Hepatocyte (in vitro differentiated cells): Measurements from ENCODE around the gene RPSA. TPM values are rescaled to one million over a fixed set of nuclear protein-coding genes. Genes with fewer than 3 reads are reported as not detected.

Experiments used
- DNase-seq: peaks from one replicate; pipeline ENCODE4 v3.0.0-alpha.2; 2016; ENCODE audit warnings: low spot score
- H2AFZ ChIP-seq: fragments of 200-600 bp; sonication (generic); 2 replicates; pipeline ENCODE4 v1.6.0; 2016; ENCODE audit warnings: antibody characterized with exemption, mild to moderate bottlenecking
- H3K27ac ChIP-seq: fragments of 200-600 bp; sonication (generic); 2 replicates; pipeline ENCODE4 v1.5.1; 2016; ENCODE audit warnings: mild to moderate bottlenecking
- H3K27me3 ChIP-seq: fragments of 200-600 bp; sonication (generic); 2 replicates; pipeline ENCODE4 v1.6.1; 2016
- H3K36me3 ChIP-seq: fragments of 200-600 bp; sonication (generic); replicated peaks from 2 replicates; pipeline ENCODE4 v1.5.1; 2016; ENCODE audit warnings: low read depth; ENCODE audit not compliant: insufficient read depth
- H3K4me1 ChIP-seq: fragments of 200-600 bp; sonication (generic); 2 replicates; pipeline ENCODE4 v1.5.1; 2016; ENCODE audit warnings: mild to moderate bottlenecking, moderate library complexity; ENCODE audit not compliant: insufficient read depth
- H3K4me2 ChIP-seq: fragments of 200-600 bp; sonication (generic); 2 replicates; pipeline ENCODE4 v1.6.0; 2016
- H3K4me3 ChIP-seq: fragments of 200-600 bp; sonication (generic); 2 replicates; pipeline ENCODE4 v1.5.1; 2016; ENCODE audit warnings: mild to moderate bottlenecking
- H3K79me2 ChIP-seq: fragments of 200-600 bp; sonication (generic); 2 replicates; pipeline ENCODE4 v1.6.0; 2017; ENCODE audit warnings: mild to moderate bottlenecking
- H3K9me2 ChIP-seq: fragments of 200-600 bp; sonication (generic); replicated peaks from 2 replicates; pipeline ENCODE4 v1.6.0; 2017; ENCODE audit warnings: mild to moderate bottlenecking; ENCODE audit not compliant: insufficient read depth
- H3K9me3 ChIP-seq: fragments of 200-600 bp; sonication (generic); 2 replicates; pipeline ENCODE4 v1.5.1; 2016; ENCODE audit warnings: low read depth, mild to moderate bottlenecking
- H4K20me1 ChIP-seq: fragments of 200-600 bp; sonication (generic); 2 replicates; pipeline ENCODE4 v1.6.0; 2016; ENCODE audit warnings: mild to moderate bottlenecking; ENCODE audit not compliant: insufficient read depth, poor library complexity, severe bottlenecking
- EZH2 ChIP-seq: fragments of 200-600 bp; sonication (generic); IDR thresholded peaks from 2 replicates; pipeline ENCODE4 v1.6.1; 2016; ENCODE audit warnings: antibody characterized with exemption, mild to moderate bottlenecking, borderline replicate concordance
- EZH2phosphoT487 ChIP-seq: fragments of 200-600 bp; sonication (generic); IDR thresholded peaks from one replicate; pipeline ENCODE4 v1.6.1; 2018; ENCODE audit warnings: antibody characterized with exemption, mild to moderate bottlenecking, low read depth, moderate library complexity; ENCODE audit not compliant: unreplicated experiment, severe bottlenecking
- WGBS: methylation state at CpG from one replicate; pipeline ENCODE4 v1.1.6; 2016; ENCODE audit warnings: low lambda C conversion rate; ENCODE audit errors: missing lambda C conversion rate; 5-methylcytosine and 5-hydroxymethylcytosine counted together
- polyA plus RNA-seq: library from polyadenylated mRNA; unstranded; fragments of >200 nt; fragmentation: Nextera tagmentation; extraction: Ambion mirVana; gene quantifications from 2 replicates; pipeline ENCODE4 v1.2.1, GENCODE V29; 2016
- total RNA-seq: library from RNA; depleted of rRNA; stranded (reverse); fragments of >200 nt; gene quantifications from 2 replicates; pipeline ENCODE4 v1.2.3, GENCODE V29; 2014
- TF ChIP-seq, protein P1 (sequence below): fragments of 200-600 bp; sonication (generic); IDR thresholded peaks from 2 replicates; pipeline ENCODE4 v1.5.1; 2016; ENCODE audit warnings: antibody characterized with exemption, mild to moderate bottlenecking; ENCODE audit not compliant: poor library complexity

Gene RPSA
- total and polyA plus RNA-seq, 2 experiments from 2014 or later, result 249 to 961 TPM

DNA sequence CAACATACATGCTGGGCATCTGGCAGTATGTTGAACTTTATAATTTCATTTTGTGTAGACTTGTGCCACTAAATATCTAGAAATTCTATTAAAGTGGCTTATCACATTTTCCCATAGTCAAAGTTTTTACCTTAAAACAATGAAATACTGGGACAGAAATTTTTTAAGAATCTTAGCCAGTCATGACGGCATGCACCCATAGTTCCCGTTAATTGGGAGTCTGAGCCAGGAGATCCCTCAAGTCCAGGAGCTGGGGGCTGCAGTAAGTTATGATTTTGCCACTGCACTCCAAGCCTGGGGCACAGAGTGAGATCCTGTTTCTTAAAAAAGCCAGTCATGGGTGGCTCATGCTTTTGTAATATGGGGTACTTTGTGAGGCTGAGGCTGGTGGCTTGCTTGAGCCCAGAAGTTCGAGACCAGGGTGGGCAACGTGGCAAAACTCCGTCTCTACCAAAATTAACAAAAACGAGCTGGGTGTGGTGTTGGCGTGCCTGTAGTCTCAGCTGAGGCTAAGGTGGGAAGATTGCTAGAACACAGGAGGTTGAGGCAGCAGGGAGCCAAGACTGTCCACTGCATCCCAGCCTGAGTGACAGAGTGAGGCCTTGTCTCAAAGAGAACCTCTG lies 3.1 kb downstream of the RPSA start:
- no peak overlapping the region for H3K4me3 ChIP-seq
- peaks cover 11% of the 10 kb centered on the region for H3K4me1 ChIP-seq
- H3K4me2 ChIP-seq, result no peak overlapping the region
- no peaks in the 10 kb centered on the region for H3K27me3 ChIP-seq
- H3K27ac ChIP-seq, result no peak overlapping the region
- H3K9me3 ChIP-seq, result no peaks in the 10 kb centered on the region
- WGBS, result 80% methylated on average over 7 of the region's 7 CpGs
- H4K20me1 ChIP-seq, result peaks cover 34% of the 10 kb centered on the region
- TF ChIP-seq EZH2phosphoT487 (no peak), EZH2 (no peak)
- TF ChIP-seq, protein P1, sequence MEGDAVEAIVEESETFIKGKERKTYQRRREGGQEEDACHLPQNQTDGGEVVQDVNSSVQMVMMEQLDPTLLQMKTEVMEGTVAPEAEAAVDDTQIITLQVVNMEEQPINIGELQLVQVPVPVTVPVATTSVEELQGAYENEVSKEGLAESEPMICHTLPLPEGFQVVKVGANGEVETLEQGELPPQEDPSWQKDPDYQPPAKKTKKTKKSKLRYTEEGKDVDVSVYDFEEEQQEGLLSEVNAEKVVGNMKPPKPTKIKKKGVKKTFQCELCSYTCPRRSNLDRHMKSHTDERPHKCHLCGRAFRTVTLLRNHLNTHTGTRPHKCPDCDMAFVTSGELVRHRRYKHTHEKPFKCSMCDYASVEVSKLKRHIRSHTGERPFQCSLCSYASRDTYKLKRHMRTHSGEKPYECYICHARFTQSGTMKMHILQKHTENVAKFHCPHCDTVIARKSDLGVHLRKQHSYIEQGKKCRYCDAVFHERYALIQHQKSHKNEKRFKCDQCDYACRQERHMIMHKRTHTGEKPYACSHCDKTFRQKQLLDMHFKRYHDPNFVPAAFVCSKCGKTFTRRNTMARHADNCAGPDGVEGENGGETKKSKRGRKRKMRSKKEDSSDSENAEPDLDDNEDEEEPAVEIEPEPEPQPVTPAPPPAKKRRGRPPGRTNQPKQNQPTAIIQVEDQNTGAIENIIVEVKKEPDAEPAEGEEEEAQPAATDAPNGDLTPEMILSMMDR, result no peak
- no peak overlapping the region for H2AFZ ChIP-seq
- no peaks in the 10 kb centered on the region for H3K9me2 ChIP-seq
- H3K36me3 ChIP-seq, result peaks cover 8% of the 10 kb centered on the region
- peaks cover 32% of the 10 kb centered on the region for H3K79me2 ChIP-seq
- DNase-seq, result no peak

DNA sequence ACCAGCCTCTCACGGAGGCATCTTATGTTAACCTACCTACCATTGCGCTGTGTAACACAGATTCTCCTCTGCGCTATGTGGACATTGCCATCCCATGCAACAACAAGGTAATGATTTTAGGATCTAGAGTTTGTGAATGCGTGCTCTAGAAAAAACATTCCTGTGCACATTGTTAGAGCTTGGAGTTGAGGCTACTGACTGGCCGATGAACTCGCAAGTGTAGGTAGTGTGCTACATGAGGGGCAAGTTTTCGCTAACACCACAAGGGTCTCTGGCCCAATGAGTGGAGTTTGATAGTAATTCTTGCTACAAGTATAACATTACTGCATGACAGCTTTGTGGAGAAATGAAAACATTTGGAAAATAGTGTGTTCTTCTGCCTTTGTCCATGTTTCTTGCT lies 4.4 kb downstream of the RPSA start:
- 97% methylated on average over 7 of the region's 7 CpGs for WGBS
- no peak overlapping the region for H3K4me3 ChIP-seq
- H3K79me2 ChIP-seq, result peaks cover 32% of the 10 kb centered on the region
- peaks cover 34% of the 10 kb centered on the region for H4K20me1 ChIP-seq
- no peak overlapping the region for H3K27ac ChIP-seq
- no peaks in the 10 kb centered on the region for H3K27me3 ChIP-seq
- no peak overlapping the region for H2AFZ ChIP-seq
- peaks cover 11% of the 10 kb centered on the region for H3K4me1 ChIP-seq
- no peak for DNase-seq
- TF ChIP-seq EZH2phosphoT487, result no peak
- no peak for TF ChIP-seq EZH2
- TF ChIP-seq, protein P1, result no peak
- H3K9me3 ChIP-seq, result no peaks in the 10 kb centered on the region
- no peaks in the 10 kb centered on the region for H3K9me2 ChIP-seq
- no peak overlapping the region for H3K4me2 ChIP-seq
- H3K36me3 ChIP-seq, result peaks cover 8% of the 10 kb centered on the region

GRCh38 chr3:39412668-39413260 lies 6.2 kb downstream of the RPSA start:
- Histone ChIP-seq H3K36me3 (peaks cover 8% of the 10 kb centered on the region), H4K20me1 (peaks cover 32% of the 10 kb centered on the region), H3K27ac (no peak overlapping the region), H3K4me2 (no peak overlapping the region), H2AFZ (no peak overlapping the region), H3K4me3 (no peak overlapping the region), H3K27me3 (no peaks in the 10 kb centered on the region), H3K9me3 (no peaks in the 10 kb centered on the region), H3K79me2 (peaks cover 22% of the 10 kb centered on the region), H3K4me1 (peaks cover 9% of the 10 kb centered on the region), H3K9me2 (no peaks in the 10 kb centered on the region)
- TF ChIP-seq, protein P1, result no peak
- TF ChIP-seq EZH2phosphoT487 (no peak), EZH2 (no peak)
- WGBS, result 96% methylated on average over 9 of the region's 9 CpGs
- no peak for DNase-seq
